Putamen (tissue), 1 donor: Measurements from ENCODE around the gene JUP.
A peak's percentile ranks its signal among the peaks of the same experiment; 100 is the strongest.
"Not testable (repeated sequence)": the region's sequence is repeated elsewhere in the genome, so short reads cannot be mapped to it uniquely, and the experiment has no call there.

Source experiments
- DNase-seq: peaks from one replicate; pipeline ENCODE4 v3.0.0-alpha.2; 2016; ENCODE audit warnings: low spot score

Gene JUP

DNA sequence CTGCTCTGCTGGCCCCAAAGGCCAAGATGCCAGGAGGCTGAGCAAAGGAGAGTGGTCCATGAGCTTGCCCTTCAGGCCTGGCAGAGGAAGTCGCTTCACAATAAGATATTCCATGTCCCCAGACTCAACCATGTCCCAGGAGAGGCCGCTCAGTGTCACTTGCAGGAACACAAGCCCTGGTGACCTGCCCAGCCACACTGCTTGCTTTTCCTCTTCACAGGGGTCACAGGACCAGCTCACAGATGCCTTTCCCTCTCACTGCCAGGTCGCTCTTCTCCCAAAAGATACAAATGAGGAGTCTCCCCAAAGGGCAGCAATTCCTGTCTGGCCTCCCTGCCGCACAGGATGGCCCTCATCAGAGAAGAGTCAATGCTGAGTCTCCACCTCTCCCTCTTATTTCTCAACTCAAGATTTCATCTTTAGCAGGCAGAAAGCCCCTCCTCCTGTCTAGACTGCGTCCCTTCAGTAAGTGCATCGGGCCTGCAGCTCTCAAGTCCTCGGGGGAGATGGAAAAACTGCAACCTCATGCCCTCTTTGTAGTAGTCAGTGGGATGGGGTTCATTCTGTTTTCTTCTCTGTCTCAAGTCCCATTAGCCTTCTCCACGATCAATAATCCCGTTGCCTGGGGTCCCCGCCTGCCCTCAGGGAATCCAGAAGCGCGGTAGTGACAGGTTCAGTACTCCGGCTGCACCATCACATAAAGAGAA, 5.0 kb downstream of the JUP start:
- DNase-seq, result no peak

DNA sequence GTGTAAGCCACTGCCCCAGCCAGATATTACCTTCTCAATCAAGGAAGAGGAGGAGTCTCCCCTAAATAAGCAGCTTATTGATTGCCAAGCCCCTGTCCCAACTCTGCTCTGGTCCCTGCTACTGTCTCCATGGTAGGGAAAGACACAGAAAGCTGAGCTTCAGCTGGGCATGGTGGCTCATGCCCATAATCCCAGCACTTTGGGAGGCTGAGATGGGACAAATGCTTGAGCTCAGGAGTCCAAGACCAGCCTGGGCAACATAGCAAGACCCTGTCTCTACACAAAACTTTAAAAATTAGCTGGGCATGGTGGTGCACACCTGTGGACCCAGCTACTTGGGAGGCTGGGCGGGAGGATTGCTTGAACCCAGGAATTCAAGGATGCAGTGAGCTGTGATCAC, 6.6 kb downstream of the JUP start:
- DNase-seq, result no peak

DNA sequence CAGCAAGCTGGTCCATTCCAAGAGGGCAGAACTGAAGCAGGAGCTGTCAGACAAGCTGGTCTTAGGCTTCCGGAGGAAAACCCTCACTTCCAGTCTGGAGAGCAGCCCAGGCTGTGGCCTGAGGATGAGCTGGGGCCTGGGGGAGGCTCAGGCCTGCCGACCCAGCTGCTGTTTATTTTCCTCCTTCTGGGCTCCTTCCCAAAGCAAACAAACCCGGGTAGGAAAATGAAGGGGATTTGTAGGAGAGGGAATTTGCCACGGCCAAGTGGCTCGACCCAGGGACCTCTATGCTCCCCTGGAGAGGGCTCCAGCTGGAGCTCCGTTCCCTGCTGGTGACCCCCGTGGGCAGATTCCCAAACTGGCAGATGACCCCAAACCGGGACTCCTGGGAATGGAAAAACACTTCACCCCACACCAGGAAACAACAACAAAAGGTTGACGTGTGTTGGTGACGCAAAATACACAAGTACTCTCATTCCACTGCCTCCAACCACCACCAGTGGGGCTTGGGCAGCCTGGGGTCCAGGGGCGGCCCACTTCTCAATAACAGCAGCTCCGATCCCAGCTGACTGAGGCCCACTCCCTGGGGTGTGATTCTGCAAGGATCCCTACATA, 8.8 kb downstream of the JUP start:
- DNase-seq, result peak; percentile 66

DNA sequence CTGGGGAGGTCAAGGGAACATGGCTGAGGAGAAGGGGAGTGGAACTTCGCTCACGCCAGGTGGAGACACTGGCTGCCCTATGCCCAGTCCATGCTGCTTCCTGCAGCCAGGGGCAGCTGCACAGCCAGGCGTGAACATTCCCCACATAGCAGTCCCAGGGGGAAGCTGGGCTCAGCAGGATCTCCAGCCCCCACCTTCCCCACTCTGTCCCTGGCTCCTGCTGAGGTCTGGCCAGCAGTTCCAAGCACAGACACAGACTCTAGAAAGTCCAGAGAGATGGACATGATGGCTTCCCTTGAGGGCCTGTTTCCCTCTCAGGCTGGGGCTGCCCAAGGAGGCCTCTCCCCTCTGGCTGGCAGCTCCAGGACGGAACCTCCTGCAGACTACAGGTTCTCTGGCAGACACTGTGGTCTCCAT, 9.3 kb downstream of the JUP start:
- no peak for DNase-seq

DNA sequence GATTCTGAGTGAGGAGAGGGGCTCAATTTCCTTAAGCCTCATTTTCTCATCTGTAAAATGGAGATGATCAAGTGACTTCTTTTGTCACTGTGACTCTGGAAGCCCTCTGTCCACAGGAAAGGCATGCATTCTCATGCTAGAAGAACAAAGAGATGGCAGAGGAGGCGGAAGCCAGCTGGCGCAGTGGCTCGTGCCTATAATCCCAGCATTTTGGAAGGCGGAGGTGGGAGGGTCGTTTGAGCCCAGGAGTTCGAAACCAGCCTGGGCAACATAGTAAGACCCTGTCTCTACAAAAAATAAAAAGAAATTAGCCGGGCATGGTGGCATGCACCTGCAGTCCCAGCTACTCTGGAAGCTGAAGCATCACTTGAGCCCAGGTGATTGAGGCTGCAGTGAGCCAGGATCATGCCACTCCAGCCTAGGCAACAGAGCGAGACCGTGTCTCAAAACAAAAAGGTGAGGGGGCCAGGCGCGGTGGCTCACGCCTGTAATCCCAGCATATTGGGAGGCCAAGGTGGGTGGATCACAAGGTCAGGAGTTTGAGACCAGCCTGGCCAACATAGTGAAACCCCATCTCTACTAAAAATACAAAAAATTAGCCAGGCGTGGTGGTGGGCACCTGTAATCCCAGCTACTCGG, 10.1 kb downstream of the JUP start:
- not testable (repeated sequence) for DNase-seq

DNA sequence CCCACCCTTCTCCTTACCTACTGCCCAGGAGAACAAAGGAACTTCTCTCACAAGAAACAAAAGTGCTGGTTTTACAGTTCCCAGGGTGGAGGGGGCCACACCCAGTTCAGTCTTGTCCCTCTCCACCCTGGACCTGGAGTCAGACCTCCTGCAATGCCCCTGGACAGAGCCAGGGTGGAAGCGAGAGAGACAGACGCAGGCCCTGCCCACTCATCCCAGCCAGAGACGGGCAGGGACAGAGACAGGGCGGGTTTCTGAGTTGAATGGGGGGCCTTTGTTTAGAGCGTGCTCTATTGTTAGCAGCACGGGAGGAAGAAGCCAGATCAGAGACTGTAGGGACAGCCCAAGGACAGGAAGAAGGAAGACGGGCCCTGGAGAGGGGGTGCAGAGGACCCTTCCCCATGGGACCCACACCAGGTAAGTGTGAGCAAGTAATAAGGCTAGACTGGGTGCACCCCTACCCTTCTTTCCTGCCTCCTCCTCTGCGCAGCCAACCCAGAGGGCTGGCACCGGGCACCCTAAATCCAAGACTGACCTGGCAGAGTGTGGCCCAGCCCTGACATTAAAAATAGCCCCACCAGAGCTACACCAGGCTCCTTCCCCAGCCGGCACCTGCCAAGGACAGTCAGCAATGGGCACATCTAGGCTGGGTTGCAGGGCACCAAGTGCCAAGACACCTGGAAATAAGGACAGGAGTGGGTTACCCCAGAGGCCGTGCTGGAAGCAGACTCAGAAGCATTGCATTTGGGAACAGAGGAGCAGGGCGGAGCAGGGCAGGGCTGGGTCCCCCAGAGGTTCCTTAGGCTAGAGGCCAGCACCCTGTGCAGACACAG, 10.9 kb downstream of the JUP start:
- peak; percentile 87 for DNase-seq

DNA sequence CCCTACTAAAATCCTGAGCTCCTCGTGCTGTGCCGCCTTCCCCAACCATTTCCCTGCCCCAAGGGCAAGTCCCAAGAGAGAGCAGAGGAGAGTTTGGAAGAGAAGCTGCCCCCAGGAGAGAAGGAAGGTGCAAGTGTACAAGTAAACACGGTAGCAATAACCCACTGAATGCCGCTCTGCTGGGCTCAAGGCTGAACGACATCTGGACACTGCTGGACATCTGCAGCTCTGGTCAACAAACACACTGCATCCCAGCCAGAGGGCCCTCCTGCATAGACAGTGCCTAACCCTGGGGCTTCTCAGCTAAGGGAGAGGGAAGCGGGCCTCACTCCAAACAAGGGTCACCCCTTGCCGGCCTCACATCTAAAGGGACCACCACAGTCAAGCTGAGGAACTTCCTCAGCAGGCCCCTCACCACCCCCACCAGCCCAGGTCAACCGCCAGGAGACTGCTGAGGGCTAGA, 12.7 kb downstream of the JUP start:
- DNase-seq, result peak; percentile 30

DNA sequence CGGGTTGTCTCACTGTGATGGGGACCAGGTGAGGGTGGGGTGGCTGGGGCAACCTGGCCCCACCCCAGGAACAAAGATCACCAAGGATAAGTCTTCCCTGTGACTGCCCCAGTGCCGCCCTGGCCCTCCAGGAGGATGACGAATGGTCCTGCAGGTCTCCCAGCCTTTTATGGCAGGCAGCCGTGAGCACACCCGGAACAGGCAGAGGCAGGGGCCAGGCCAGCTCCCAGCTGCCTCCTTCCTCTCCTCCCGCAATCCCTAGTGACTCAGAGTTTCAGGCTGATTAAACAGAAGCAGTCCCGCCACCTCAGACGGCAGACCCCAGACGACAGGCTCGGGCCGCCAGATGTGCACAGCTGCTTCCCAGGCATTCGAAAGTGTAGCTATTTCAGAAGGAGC, 13.3 kb downstream of the JUP start:
- no peak for DNase-seq

DNA sequence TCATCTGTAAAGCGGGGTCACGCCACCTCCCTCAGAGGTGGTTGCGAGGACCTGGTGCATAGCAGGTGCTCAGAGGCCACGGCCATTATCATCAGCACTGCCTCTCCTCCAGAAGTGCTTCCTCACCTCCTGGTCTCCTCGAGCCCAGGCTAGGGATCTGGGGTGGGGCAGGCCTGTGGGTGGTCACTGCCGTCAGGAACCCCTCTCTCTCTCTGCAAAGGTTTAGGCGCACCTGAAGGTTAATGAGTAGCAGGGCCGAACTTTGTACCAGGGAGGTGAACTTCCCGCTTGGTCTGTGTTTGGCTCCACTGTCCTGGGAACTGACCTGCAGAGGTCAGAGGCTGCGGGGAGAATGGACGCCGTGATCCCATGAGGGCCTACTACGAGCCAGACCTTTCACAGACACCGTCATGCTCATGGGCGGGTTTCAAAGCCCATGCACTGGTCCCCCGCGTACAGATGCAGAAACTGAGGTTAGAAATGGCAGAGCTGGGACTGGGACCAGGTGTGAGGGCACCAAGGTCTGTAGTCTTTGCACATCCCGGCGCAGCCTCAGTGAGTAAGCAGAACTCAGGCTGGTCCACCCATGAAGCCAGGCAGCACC, 13.8 kb downstream of the JUP start:
- no peak for DNase-seq

DNA sequence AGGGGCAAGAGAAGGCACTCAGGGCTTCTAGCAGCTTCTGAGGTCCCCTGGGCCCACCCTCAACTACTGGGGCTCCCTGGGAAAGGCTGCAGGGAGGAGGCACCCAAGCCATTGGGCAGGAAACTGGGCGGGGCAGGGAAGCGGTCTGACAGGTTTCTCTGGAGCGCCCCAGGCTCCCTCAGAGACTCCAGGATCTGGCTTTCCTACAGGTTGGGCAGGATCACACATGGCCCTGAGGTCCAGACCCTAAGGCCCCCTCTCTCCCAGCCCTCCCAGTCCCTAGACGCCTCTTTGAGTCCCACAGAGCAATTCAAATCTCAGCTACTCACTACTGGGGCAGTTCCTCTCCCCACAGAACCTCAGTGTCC, 14.3 kb downstream of the JUP start:
- no peak for DNase-seq

DNA sequence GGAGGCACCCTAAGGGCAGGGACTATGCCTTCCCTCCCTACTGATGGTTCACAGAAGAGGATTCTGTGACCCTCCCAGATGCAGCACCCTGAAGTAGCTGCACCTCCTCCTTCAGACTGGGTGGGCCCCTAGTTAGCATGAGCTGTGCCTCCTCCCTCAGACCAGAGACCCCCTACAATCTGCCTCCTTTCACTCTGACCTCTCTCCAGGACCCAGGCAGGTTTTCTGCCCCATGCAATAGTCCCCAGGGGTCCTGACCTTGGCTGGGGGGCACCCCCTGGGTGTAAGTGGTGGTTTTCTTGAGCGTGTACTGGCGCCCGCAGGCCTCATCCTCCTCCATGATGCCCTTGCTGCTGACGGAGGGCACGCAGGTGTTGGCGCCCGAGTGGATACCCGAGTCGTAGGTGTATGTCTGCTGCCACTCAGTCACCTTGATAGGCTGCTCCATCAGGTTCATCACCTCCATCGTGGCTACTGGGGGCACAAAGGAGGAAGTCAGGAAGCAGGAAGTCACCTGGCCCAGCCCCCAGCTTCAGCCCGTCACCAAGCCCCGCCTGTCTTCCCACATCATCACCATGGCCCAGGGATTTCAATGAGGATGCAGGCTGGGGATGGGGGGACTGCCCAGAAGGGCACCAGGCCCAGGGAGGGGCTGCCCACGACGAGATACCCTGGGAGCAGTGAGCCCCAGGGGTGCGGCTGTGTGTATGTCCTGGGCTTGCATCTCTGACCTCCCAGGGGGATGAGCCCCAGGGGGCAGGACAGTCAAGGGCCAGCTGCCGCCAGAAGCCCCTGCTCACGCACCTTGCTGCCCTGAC, 14.9 kb downstream of the JUP start:
- DNase-seq, result no peak

DNA sequence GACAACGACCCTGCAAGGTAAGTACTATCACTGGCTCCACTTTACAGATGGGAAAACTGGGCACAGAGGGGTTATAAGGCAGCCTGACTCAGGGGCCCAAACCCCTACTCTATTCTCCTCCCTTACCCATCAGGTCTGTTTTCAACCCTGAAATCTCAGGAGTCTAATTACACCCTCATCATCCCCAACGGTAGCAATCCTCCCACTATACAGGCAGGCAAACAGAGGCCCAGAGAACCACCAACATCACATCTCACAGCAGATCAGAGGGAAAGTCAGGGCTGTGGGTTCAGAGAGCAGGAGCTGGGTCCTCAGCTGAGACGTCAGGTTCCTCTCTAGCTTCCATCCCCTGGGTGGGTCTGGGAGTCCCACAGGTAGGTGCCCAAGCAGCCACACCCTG, 16.5 kb downstream of the JUP start:
- DNase-seq, result no peak

DNA sequence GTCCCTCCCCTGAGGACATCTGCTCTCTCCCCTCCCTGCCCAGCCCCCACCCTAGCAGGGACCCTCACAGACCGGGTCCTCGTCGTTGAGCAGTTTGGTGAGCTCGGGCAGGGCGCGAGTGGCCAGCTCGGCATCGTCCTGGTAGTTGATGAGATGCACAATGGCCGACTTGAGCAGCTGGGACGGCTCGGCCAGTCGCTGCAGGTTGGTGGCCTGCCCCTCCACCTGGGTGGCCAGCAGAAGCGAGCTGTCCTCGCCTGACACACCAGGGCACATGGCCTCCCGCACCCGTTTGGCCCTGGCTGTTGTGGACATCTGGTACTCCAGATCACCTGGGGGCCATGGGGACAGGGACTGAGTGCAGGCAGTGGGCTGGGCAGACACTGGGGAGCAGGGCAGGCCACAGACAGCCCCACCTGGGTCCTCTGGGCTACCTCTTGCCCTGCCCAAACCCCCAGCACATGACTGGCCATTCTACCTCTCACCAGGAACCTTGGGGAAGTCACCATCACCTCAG, 17.1 kb downstream of the JUP start:
- no peak for DNase-seq

DNA sequence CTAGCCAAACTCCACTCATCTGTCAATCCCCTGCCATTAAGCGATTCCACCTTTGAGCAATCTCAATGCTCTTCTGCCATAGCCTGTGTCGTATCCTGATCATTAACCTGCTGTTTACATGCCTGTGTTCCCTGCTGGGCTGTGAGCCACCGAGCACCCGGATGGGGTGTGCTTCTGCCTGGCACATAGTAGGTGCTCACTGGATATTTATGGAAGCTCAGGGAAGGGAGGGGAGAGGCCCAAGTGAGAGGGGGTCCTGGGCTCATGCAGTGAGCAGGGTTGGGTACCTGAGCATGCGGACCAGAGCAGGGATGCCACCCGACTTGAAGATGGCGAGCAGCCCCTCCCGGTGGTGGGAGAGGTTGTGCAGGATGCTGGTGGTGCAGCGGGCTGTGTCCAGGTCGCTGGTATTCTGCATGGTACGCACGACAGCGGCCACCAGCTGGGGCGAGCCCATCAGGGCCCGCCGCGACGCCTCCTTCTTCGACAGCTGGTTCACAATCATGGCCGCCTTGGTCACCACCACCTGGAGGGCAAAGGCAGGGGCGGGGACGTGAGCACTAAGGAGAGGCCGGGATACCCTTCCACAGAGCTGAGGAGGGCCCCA, 17.7 kb downstream of the JUP start:
- no peak for DNase-seq

DNA sequence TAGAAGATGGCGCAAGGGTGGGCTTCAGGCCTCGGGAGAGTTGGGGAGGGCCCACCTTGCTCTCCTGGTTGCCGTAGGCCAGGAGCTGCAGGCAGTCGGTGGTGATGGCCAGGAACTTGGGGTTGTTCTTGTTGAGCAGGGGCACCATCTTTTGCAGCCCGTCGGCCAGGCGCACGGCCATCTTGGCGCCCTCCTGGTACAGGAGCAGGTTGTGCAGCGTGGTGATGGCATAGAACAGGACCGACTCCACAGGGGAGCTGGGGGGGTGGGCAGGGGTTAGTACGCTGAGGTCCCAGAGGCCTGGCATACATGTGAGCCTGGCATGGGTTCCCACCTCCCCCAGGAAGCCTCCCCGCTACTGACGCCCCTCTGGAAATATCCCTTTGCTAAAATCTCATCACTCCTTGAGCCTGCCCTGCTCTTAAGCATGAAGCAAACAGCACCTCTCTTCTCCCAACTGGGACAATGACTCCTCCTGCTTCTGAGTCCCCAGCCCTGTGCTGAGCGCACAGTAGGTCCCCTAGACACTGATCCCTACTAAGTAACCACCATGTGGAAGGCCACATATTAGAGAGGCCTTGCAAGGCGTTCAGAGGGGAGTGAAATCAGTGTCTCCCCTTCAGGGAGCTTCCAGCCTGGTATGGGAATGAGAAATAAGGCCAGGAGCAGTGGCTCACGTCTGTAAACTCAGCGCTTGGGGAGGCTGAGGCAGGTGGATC, 19.0 kb downstream of the JUP start:
- DNase-seq, result no peak

DNA sequence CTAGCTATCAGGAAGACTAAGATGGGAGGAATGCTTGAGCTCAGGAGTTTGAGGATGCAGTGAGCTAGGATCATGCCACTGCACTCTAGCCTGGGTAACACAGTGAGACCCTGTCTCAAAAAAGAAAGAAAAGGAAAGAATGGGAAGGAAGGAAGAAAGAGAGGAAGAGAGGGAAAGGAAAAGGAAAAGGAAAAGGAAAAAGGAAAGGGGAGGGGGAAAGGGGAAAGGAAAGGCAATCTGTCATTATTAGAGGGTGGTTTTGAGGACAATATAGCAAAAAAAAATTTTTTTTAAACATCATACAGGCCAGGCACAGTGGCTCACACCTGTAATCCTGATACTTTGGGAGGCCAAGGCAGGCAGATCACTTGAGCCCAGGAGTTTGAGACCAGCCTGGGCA, 20.4 kb downstream of the JUP start:
- no peak for DNase-seq

DNA sequence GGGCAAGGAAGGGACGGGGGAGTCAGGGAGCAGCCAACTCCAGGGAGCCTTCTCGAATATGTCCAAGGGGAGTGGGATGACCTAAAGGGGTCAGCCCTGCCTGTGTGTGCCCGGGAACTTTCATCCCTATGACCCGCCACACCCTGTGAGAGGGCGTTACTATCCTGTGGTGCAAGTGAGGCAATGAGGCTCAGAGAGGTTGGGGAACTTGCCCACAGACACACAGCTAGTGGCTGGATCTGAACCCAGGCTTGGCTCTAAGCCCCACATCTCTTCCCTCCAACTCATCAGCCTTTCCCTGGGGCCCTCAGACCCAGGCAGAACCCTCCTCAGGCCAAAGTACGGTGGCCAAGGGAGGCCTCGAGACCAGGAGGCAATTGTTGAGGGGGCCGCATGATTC, 23.2 kb downstream of the JUP start:
- no peak for DNase-seq

DNA sequence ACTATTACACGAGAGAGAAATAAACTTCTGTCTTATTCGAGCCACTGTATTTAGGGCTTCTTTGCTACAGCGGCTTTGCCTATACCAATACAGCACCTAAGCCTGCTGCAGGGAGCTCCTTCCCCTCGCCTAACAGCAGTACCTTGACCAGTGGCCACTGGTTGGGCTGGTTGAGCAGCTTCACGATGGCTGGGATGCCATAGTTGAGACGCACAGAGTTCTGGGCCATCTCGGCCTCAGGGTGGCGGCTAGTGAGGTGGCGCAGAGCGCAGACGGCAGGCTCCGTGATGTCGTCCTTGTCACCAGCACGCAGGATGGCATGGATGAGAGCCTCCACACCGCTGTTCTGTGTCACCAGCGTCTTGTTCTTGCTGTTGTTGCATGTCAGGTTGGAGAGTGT, 23.7 kb downstream of the JUP start:
- DNase-seq, result no peak

DNA sequence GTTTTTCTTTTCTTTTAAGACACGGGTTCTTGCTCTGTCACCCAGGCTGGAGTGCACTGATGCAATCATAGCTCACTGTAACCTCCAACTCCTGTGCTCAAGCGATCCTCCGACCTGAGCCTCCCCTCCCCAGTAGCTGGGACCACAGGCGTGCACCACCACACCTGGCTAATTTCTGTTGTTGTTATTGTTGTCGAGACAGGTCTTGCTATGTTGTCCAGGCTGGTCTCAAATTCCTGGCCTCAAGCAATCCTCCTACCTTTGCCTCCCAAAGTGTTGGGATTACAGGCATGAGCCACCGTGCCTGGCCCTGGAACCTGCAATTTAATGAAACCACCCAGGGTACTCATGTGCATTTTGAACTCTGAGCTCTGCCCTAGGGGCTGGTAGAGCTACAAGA, 24.1 kb downstream of the JUP start:
- no peak for DNase-seq

DNA sequence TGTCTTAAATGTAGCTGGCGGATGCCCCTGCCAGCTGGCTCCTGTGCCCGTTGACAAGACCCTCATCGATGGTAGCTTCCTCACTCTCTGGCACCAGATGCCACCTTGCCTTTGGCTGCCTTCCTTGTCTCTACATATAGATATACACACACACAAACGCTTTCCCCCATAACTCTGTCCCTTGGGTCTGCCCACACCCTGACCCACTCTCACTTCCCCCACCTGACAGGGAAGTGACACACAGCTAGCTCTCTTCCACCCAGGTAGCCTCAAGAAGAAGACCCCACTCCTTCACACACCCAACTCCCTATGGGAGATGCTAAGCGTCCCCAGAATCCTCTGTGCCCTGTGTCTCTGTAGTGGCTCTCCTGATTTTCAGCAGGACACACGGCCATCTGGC, 25.6 kb downstream of the JUP start:
- DNase-seq, result no peak
